HL-60 (cell line): ENCODE measurements around the gene SNRNP70.

Experiments
- POLR2AphosphoS5 ChIP-seq: IDR thresholded peaks from 2 replicates; pipeline ENCODE4 v1.6.1; 2012; ENCODE audit warnings: low read depth
- SPI1 ChIP-seq: IDR thresholded peaks from 2 replicates; pipeline ENCODE4 v1.6.1; 2012; ENCODE audit warnings: low read depth, mild to moderate bottlenecking, borderline replicate concordance
- TF ChIP-seq, protein P1 (sequence below): IDR thresholded peaks from one replicate; pipeline ENCODE4 v1.5.1; 2011; ENCODE audit warnings: low read length, control low read depth, inconsistent platforms; ENCODE audit not compliant: insufficient read depth

DNA sequence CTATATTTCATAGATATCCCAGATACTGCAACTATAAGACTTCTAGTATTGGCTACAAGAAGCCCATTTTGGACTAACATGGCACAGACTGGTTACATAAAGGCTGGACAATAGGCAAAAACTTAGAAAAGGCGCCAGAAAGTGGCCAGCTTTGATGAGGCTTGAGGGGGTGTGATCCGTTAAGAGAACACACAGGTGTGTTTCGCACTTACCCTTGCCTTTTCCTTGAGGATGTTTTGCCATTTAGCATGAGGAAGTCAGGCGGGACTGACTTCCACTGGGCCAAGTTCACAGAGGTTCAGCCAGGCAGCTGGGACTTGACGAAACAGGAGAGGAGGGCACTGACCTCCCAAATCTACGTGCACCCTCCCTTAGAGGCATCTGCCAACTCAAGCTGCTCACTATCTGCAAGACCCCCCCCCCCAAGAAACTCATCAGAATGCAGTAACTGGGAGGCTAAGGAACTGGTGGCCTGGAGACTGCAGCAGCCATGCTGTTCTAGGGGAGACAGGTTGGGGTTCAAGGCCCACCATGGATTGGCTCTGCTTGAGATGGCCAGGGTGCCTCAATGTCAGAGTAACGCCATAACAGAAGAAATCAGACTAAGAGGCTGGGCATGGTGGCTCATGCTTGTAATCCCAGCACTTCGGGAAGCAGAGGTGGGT lies 24.4 kb downstream of the SNRNP70 start:
- no peak for TF ChIP-seq SPI1
- TF ChIP-seq, protein P1, sequence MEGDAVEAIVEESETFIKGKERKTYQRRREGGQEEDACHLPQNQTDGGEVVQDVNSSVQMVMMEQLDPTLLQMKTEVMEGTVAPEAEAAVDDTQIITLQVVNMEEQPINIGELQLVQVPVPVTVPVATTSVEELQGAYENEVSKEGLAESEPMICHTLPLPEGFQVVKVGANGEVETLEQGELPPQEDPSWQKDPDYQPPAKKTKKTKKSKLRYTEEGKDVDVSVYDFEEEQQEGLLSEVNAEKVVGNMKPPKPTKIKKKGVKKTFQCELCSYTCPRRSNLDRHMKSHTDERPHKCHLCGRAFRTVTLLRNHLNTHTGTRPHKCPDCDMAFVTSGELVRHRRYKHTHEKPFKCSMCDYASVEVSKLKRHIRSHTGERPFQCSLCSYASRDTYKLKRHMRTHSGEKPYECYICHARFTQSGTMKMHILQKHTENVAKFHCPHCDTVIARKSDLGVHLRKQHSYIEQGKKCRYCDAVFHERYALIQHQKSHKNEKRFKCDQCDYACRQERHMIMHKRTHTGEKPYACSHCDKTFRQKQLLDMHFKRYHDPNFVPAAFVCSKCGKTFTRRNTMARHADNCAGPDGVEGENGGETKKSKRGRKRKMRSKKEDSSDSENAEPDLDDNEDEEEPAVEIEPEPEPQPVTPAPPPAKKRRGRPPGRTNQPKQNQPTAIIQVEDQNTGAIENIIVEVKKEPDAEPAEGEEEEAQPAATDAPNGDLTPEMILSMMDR, result no peak
- no peak for TF ChIP-seq POLR2AphosphoS5
